ENCODE results near the gene CDS1.
"Not testable (repeated sequence)": the region's sequence is repeated elsewhere in the genome, so short reads cannot be mapped to it uniquely, and the experiment has no call there.

CDS1 gene

GRCh38 chr4:84606645-84607044 is 23.7 kb downstream of the CDS1 start:
- DNase-seq (ENCODE audit: low spot score): no peak
- no peak for FAIRE-seq

GRCh38 chr4:84611531-84611930 is 28.6 kb downstream of the CDS1 start:
- FAIRE-seq (no peak), DNase-seq (ENCODE audit: low spot score) (no peak)

- no peak for FAIRE-seq
- no peak for DNase-seq (ENCODE audit: low spot score)
Observed at GRCh38 chr4:84614891-84615290, 32.0 kb downstream of the CDS1 start.

- DNase-seq (ENCODE audit: low spot score) (no peak), FAIRE-seq (no peak)
Observed at GRCh38 chr4:84615355-84615754, 32.4 kb downstream of the CDS1 start.

GRCh38 chr4:84622959-84623358 is 40.0 kb downstream of the CDS1 start:
- FAIRE-seq (no peak), DNase-seq (ENCODE audit: low spot score) (no peak)

- FAIRE-seq: no peak
Observed at GRCh38 chr4:84623661-84624060, 40.7 kb downstream of the CDS1 start.

GRCh38 chr4:84626673-84627072 is 43.7 kb downstream of the CDS1 start:
- no peak for FAIRE-seq
- DNase-seq (ENCODE audit: low spot score): no peak

More at GRCh38 chr4:84623661-84624060, 40.7 kb downstream of the CDS1 start:
- DNase-seq (ENCODE audit: low spot score): no peak

GRCh38 chr4:84631573-84631972 is 48.6 kb downstream of the CDS1 start:
- FAIRE-seq: no peak
- DNase-seq (ENCODE audit: low spot score): no peak

- no peak for FAIRE-seq
- DNase-seq (ENCODE audit: low spot score): no peak
Observed at GRCh38 chr4:84632092-84632491, 49.2 kb downstream of the CDS1 start.

GRCh38 chr4:84634961-84635360 is 52.0 kb downstream of the CDS1 start:
- FAIRE-seq: no peak
- DNase-seq (ENCODE audit: low spot score): no peak

- FAIRE-seq (no peak), DNase-seq (ENCODE audit: low spot score) (no peak)
Observed at GRCh38 chr4:84638092-84638491, 55.2 kb downstream of the CDS1 start.

GRCh38 chr4:84639145-84639544 is 56.2 kb downstream of the CDS1 start:
- no peak for DNase-seq (ENCODE audit: low spot score)
- no peak for FAIRE-seq

- DNase-seq (ENCODE audit: low spot score): no peak
- FAIRE-seq: no peak
Observed at GRCh38 chr4:84644087-84644486, 61.2 kb downstream of the CDS1 start.

- FAIRE-seq (no peak), DNase-seq (ENCODE audit: low spot score) (no peak)
Observed at GRCh38 chr4:84647312-84647884, 64.5 kb downstream of the CDS1 start.

- no peak for DNase-seq (ENCODE audit: low spot score)
- FAIRE-seq: no peak
Observed at GRCh38 chr4:84648178-84648577, 65.3 kb downstream of the CDS1 start.

- FAIRE-seq: no peak
- DNase-seq (ENCODE audit: low spot score): no peak
Observed at GRCh38 chr4:84648863-84649647, 66.1 kb downstream of the CDS1 start.

- DNase-seq (ENCODE audit: low spot score) (no peak), FAIRE-seq (no peak)
Observed at GRCh38 chr4:84651499-84651898, 68.6 kb downstream of the CDS1 start.

- FAIRE-seq (no peak), DNase-seq (ENCODE audit: low spot score) (no peak)
Observed at GRCh38 chr4:84652478-84652877, 69.6 kb downstream of the CDS1 start.

GRCh38 chr4:84660606-84661005 is 77.7 kb downstream of the CDS1 start:
- DNase-seq (ENCODE audit: low spot score) (no peak), FAIRE-seq (no peak)

- FAIRE-seq (no peak), DNase-seq (ENCODE audit: low spot score) (no peak)
Observed at GRCh38 chr4:84661191-84661939, 78.4 kb downstream of the CDS1 start.

- not testable (repeated sequence) for DNase-seq (ENCODE audit: low spot score); FAIRE-seq
Observed at GRCh38 chr4:84664767-84665166, 81.8 kb downstream of the CDS1 start.

GRCh38 chr4:84666439-84666838 is 83.5 kb downstream of the CDS1 start:
- no peak for DNase-seq (ENCODE audit: low spot score)
- FAIRE-seq: no peak
